Measurements from ENCODE around the gene MBTD1. TPM values are rescaled to one million over a fixed set of nuclear protein-coding genes. Genes with fewer than 3 reads are reported as not detected.

Gene MBTD1
- total and polyA plus RNA-seq, 2 of the 8 experiments (the other 6 are each of a cell fraction or from before 2014, with no cell fraction given), result 20.3 to 51.4 TPM

GRCh38 chr17:51275381-51275780, 15.5 kb upstream of the MBTD1 start:
- Histone ChIP-seq H2AFZ (ENCODE audit: low read length) (no peak overlapping the region), H3K4ac (replicated peaks; ENCODE audit: insufficient read length, low read depth, low read length) (no peak overlapping the region), H2AK5ac (ENCODE audit: low read depth, low read length) (no peak overlapping the region), H3K9me3 (ENCODE audit: insufficient read depth in 2 of 2, low read depth in 1 of 2, low read length in 1 of 2) (no peaks in the 10 kb centered on the region), H3K56ac (replicated peaks; ENCODE audit: insufficient read length, low read depth, low read length) (no peak overlapping the region), H3K9ac (replicated peaks in 1 of 4; ENCODE audit: extremely low read depth in 1 of 4, low read depth in 3 of 4, low read length in 3 of 4) (no peak overlapping the region), H2BK20ac (ENCODE audit: low read length) (no peak overlapping the region), H4K5ac (ENCODE audit: insufficient read length, low read depth, low read length) (no peak overlapping the region), H3K4me3 (ENCODE audit: extremely low read depth in 1 of 4, insufficient read depth in 2 of 4, low read depth in 3 of 4, low read length in 4 of 4) (no peak overlapping the region), H2BK5ac (ENCODE audit: low read depth, low read length) (no peak overlapping the region), H3K36me3 (ENCODE audit: control insufficient read depth in 2 of 4, insufficient read depth in 4 of 4, low read length in 3 of 4) (peaks cover 19 to 81% (median 54%) of the 10 kb centered on the region in 4 experiments), H3K79me2 (ENCODE audit: control insufficient read depth in 1 of 2, insufficient read depth in 2 of 2, low read length in 2 of 2) (peaks cover 0 to 30% of the 10 kb centered on the region in 2 experiments; a peak in 2 of 4 replicates), H2BK12ac (ENCODE audit: low read depth, low read length) (no peak overlapping the region), H2BK120ac (replicated peaks; ENCODE audit: low read depth, low read length) (no peak overlapping the region), H4K8ac (ENCODE audit: extremely low read depth, insufficient read depth, low read length) (no peak overlapping the region), H3K23ac (ENCODE audit: insufficient read length) (no peak overlapping the region), H3K14ac (ENCODE audit: insufficient read length) (no peak overlapping the region), H3K27ac (ENCODE audit: low read depth, low read length) (no peak overlapping the region), H3K4me1 (replicated peaks in 1 of 4; ENCODE audit: control insufficient read depth in 3 of 4, insufficient read depth in 4 of 4, low read length in 3 of 4) (no peaks in the 10 kb centered on the region), H4K91ac (replicated peaks; ENCODE audit: insufficient read length, low read length) (no peak overlapping the region), H3K23me2 (ENCODE audit: low read depth, low read length) (no peaks in the 10 kb centered on the region), H3K4me2 (ENCODE audit: insufficient read depth in 1 of 2, low read depth in 2 of 2, low read length in 2 of 2) (no peak overlapping the region), H3K27me3 (replicated peaks in 1 of 4; ENCODE audit: control insufficient read depth in 3 of 4, extremely low read depth in 1 of 4, insufficient read depth in 3 of 4, low read length in 3 of 4) (no peaks in the 10 kb centered on the region), H2BK15ac (ENCODE audit: low read length) (no peak overlapping the region), H4K20me1 (replicated peaks in 1 of 2; ENCODE audit: control insufficient read depth in 1 of 2, insufficient read depth in 2 of 2, low read length in 2 of 2) (peaks cover 3 to 11% of the 10 kb centered on the region in 2 experiments), H3K18ac (ENCODE audit: extremely low read depth, low read length) (no peak overlapping the region), H3K79me1 (ENCODE audit: low read depth, low read length) (no peaks in the 10 kb centered on the region)
- 91% methylated on average over 1 of the region's 1 CpG; no CpG with 5 or more reads in 1 of the 2 experiments for WGBS, 2 experiments (ENCODE audit: extremely low coverage in 1 of 2, insufficient coverage in 1 of 2, insufficient read length in 1 of 2, insufficient replicate concordance in 2 of 2, low coverage in 1 of 2, low lambda C conversion rate in 2 of 2, missing lambda C conversion rate in 1 of 2)
- FAIRE-seq (no peak), DNase-seq (ENCODE audit: low read depth in 1 of 2, low spot score in 2 of 2) (no peak)
- POLR2A ChIA-PET (ENCODE audit: partially characterized antibody), result interaction anchor here (8.8 kb wide), 1 partner anchor 14 kb away, joined by 43 read pairs; the partner anchor contains the start of genes MBTD1 and UTP18
- CTCF ChIA-PET (ENCODE audit: partially characterized antibody), result no interaction called here
- TF ChIP-seq SP2 (IDR thresholded peaks at IDR 0.05; ENCODE audit: low read length) (no peak), RBBP5 (IDR thresholded peaks at IDR 0.05; ENCODE audit: borderline replicate concordance, low read depth, low read length) (no peak), RAD21 (IDR thresholded peaks at IDR 0.05 in 1 of 2, conservative IDR thresholded peaks at IDR 0.05 in 1 of 2; ENCODE audit: low read depth in 2 of 2, low read length in 2 of 2) (no peak), USF2 (IDR thresholded peaks at IDR 0.05; ENCODE audit: low read length) (no peak), SIN3A (conservative IDR thresholded peaks at IDR 0.05 in 1 of 2, IDR thresholded peaks at IDR 0.05 in 1 of 2; ENCODE audit: low read depth in 1 of 2, low read length in 2 of 2) (no peak), KDM4A (IDR thresholded peaks at IDR 0.05; ENCODE audit: low read depth, low read length, severe bottlenecking) (no peak), ZNF274 (IDR thresholded peaks at IDR 0.05; ENCODE audit: borderline replicate concordance, extremely low read depth, low read length) (no peak), PHF8 (conservative IDR thresholded peaks at IDR 0.05; ENCODE audit: low read depth, low read length) (no peak), KDM1A (IDR thresholded peaks at IDR 0.05; ENCODE audit: borderline replicate concordance, low read length) (no peak)
- TF ChIP-seq, protein P1, sequence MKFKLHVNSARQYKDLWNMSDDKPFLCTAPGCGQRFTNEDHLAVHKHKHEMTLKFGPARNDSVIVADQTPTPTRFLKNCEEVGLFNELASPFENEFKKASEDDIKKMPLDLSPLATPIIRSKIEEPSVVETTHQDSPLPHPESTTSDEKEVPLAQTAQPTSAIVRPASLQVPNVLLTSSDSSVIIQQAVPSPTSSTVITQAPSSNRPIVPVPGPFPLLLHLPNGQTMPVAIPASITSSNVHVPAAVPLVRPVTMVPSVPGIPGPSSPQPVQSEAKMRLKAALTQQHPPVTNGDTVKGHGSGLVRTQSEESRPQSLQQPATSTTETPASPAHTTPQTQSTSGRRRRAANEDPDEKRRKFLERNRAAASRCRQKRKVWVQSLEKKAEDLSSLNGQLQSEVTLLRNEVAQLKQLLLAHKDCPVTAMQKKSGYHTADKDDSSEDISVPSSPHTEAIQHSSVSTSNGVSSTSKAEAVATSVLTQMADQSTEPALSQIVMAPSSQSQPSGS (IDR thresholded peaks at IDR 0.05; ENCODE audit: low read length), result no peak
